NOMO-1 (cell line): ENCODE measurements around the gene ZNF205.
A peak's percentile ranks its signal among the peaks of the same experiment; 100 is the strongest.
"Not testable (repeated sequence)": the region's sequence is repeated elsewhere in the genome, so short reads cannot be mapped to it uniquely, and the experiment has no call there.

Experiments used
- DNase-seq, 2 experiments: peaks; one replicate each; lab custom pipeline; 2025; ENCODE audit not compliant: unreplicated experiment in 2 of 2; lab: John Stamatoyannopoulos, UW

Gene ZNF205

GRCh38 chr16:3129137-3130131, 17.0 kb downstream of the ZNF205 start:
- peak; percentile 74 to 89 for DNase-seq

GRCh38 chr16:3131755-3132377, 19.5 kb downstream of the ZNF205 start:
- DNase-seq = peak; percentile 18 to 19

GRCh38 chr16:3133844-3134243, 21.5 kb downstream of the ZNF205 start:
- no peak for DNase-seq

GRCh38 chr16:3134338-3135125, 22.1 kb downstream of the ZNF205 start, which contains the start of gene ZNF213:
Gene ZNF213 (plus strand): TSS chr16:3135029. CDS start chr16:3137281, 2,252 bp downstream.
- DNase-seq = peak; percentile 97 to 99

- peak in 1 of 2 experiments; percentile 38 for DNase-seq
Measured at GRCh38 chr16:3135126-3135715, 22.8 kb downstream of the ZNF205 start.

- DNase-seq = no peak
Measured at GRCh38 chr16:3137267-3137666, 24.9 kb downstream of the ZNF205 start.

- no peak for DNase-seq
Measured at GRCh38 chr16:3138342-3138741, 26.0 kb downstream of the ZNF205 start.

GRCh38 chr16:3138823-3139426, 26.5 kb downstream of the ZNF205 start:
- no peak for DNase-seq

GRCh38 chr16:3139561-3139960, 27.2 kb downstream of the ZNF205 start:
- DNase-seq = not testable (repeated sequence)

GRCh38 chr16:3140603-3141427, 28.4 kb downstream of the ZNF205 start:
- no peak for DNase-seq

- no peak for DNase-seq
Measured at GRCh38 chr16:3141781-3142311, 29.5 kb downstream of the ZNF205 start.

- no peak for DNase-seq
Measured at GRCh38 chr16:3142327-3142726, 29.9 kb downstream of the ZNF205 start.

- DNase-seq = no peak
Measured at GRCh38 chr16:3142770-3143169, 30.4 kb downstream of the ZNF205 start.

GRCh38 chr16:3143189-3143588, 30.8 kb downstream of the ZNF205 start:
- DNase-seq = no peak

GRCh38 chr16:3143598-3144320, 31.4 kb downstream of the ZNF205 start:
- DNase-seq = no peak

- DNase-seq = no peak
Measured at GRCh38 chr16:3144321-3144983, 32.1 kb downstream of the ZNF205 start.

GRCh38 chr16:3145151-3145550, 32.8 kb downstream of the ZNF205 start:
- no peak for DNase-seq

- DNase-seq = no peak
Measured at GRCh38 chr16:3145660-3146059, 33.3 kb downstream of the ZNF205 start.
